HG03135 (cell line): ENCODE results near the gene MREG.

Experiments used
- ATAC-seq: cut with Tn5 transposase; IDR thresholded peaks from one replicate; pipeline ENCODE4 v1.9.1; 2021; ENCODE audit warnings: mild to moderate bottlenecking, moderate library complexity; ENCODE audit not compliant: unreplicated experiment

Gene MREG

GRCh38 chr2:215899141-215900074, 113.9 kb downstream of the MREG start:
- ATAC-seq = no peak

GRCh38 chr2:215898363-215898762, 115.0 kb downstream of the MREG start:
- ATAC-seq = no peak

- no peak for ATAC-seq
These were observed 116.4 kb downstream of the MREG start for GRCh38 chr2:215896921-215897320.

- no peak for ATAC-seq
These were observed 118.0 kb downstream of the MREG start for GRCh38 chr2:215895330-215895729.
